ENCODE results near the gene CTNNA2. TPM values are rescaled to one million over a fixed set of nuclear protein-coding genes. Genes with fewer than 3 reads are reported as not detected.

CTNNA2 gene
- total and polyA plus RNA-seq, 9 of the 15 experiments (the other 6 are each of a cell fraction or from before 2014, with no cell fraction given), result 0.03 to 0.40 (median 0.15) TPM

- TF ChIP-seq LEF1 (IDR thresholded peaks at IDR 0.05), result no peak
- no peak for TF ChIP-seq GATA2 (CRISPR knock-in tag; IDR thresholded peaks at IDR 0.05)
- TF ChIP-seq ZNF407 (IDR thresholded peaks at IDR 0.05; ENCODE audit: low read depth), result no peak
- no peak for TF ChIP-seq ZBTB7A (IDR thresholded peaks at IDR 0.05; ENCODE audit: borderline replicate concordance, control insufficient read depth, low read depth, low read length)
- TF ChIP-seq PRPF4 (IDR thresholded peaks at IDR 0.05; ENCODE audit: insufficient read depth, low read depth, low read length, poor library complexity, severe bottlenecking), result no peak
- TF ChIP-seq TAF7 (tag; IDR thresholded peaks at IDR 0.05), result no peak
- TF ChIP-seq MTA2 (IDR thresholded peaks at IDR 0.05; ENCODE audit: low read depth), result no peak
- no peak for TF ChIP-seq YBX1 (IDR thresholded peaks at IDR 0.05)
Observed at GRCh38 chr2:80080957-80081356, 568.1 kb downstream of the CTNNA2 start (continued).

All from K562 (cell line).